ENCODE data around the gene CDH18. TPM values are rescaled to one million over a fixed set of nuclear protein-coding genes. Genes with fewer than 3 reads are reported as not detected.

CDH18 gene
- total and polyA plus RNA-seq, 2 of the 13 experiments (the other 11 are each of a cell fraction or from before 2014, with no cell fraction given): not detected

GRCh38 chr5:20023686-20024180, 35.7 kb upstream of the CDH18 start:
- no peaks in the 10 kb centered on the region for H3K27me3 ChIP-seq (ENCODE audit: control insufficient read depth in 1 of 2, insufficient read depth in 2 of 2, low read length in 2 of 2)
- DNase-seq (ENCODE audit: low spot score) (no peak), FAIRE-seq (no peak), ATAC-seq (no peak)
- WGBS (ENCODE audit: low lambda C conversion rate): 0% methylated on average over 1 of the region's 1 CpG
- CTCF ChIA-PET (ENCODE audit: low intra/inter-chr PET ratio, low total read pairs): no interaction called here
- no peak overlapping the region for H3K4me2 ChIP-seq (ENCODE audit: low read depth, low read length)
- no TSS peak for BruUV-seq (replicated peaks)
- no peaks in the 10 kb centered on the region for H3K4me1 ChIP-seq (ENCODE audit: insufficient read depth, low read length)
- intact Hi-C loops (cut with micrococcal nuclease; ENCODE audit: unreplicated experiment) (no loop called here), in situ Hi-C loops (cut with HindIII; ENCODE audit: extremely low pct_ligation_motif_present, low pct_unique_long_range_greater_than_20kb) (no loop called here)
- H2AFZ ChIP-seq (ENCODE audit: low read length): no peak overlapping the region
- H3K9ac ChIP-seq (ENCODE audit: insufficient read depth, low read depth, low read length): no peak overlapping the region
- no peak overlapping the region for H3K4me3 ChIP-seq (replicated peaks in 1 of 3; ENCODE audit: insufficient read depth in 1 of 3, low read depth in 2 of 3, low read length in 3 of 3)
- TF ChIP-seq ZNF101 (CRISPR knock-in tag; IDR thresholded peaks at IDR 0.05; ENCODE audit: borderline replicate concordance, low read depth): no peak
- peaks cover 33% of the 10 kb centered on the region for H3K9me3 ChIP-seq (ENCODE audit: low read length)
- H3K79me2 ChIP-seq (ENCODE audit: insufficient read depth, low read length): no peaks in the 10 kb centered on the region
- no peaks in the 10 kb centered on the region for H3K36me3 ChIP-seq (replicated peaks in 1 of 2; ENCODE audit: control insufficient read depth in 1 of 2, insufficient read depth in 2 of 2, low read length in 2 of 2)
- H3K27ac ChIP-seq (ENCODE audit: extremely low read length, insufficient read depth, low read length): no peak overlapping the region
- H4K20me1 ChIP-seq (ENCODE audit: insufficient read depth, low read length): no peaks in the 10 kb centered on the region
- POLR2A ChIA-PET: no interaction called here

- Histone ChIP-seq H3K36me3 (replicated peaks in 1 of 2; ENCODE audit: control insufficient read depth in 1 of 2, insufficient read depth in 2 of 2, low read length in 2 of 2) (no peaks in the 10 kb centered on the region), H3K27me3 (ENCODE audit: control insufficient read depth in 1 of 2, insufficient read depth in 2 of 2, low read length in 2 of 2) (no peaks in the 10 kb centered on the region), H3K27ac (ENCODE audit: extremely low read length, insufficient read depth, low read length) (no peak overlapping the region), H3K4me1 (ENCODE audit: insufficient read depth, low read length) (no peaks in the 10 kb centered on the region), H3K4me2 (ENCODE audit: low read depth, low read length) (no peak overlapping the region), H3K9ac (ENCODE audit: insufficient read depth, low read depth, low read length) (no peak overlapping the region), H2AFZ (ENCODE audit: low read length) (no peak overlapping the region), H3K79me2 (ENCODE audit: insufficient read depth, low read length) (no peaks in the 10 kb centered on the region), H4K20me1 (ENCODE audit: insufficient read depth, low read length) (no peaks in the 10 kb centered on the region), H3K9me3 (ENCODE audit: low read length) (peaks cover 47% of the 10 kb centered on the region), H3K4me3 (replicated peaks in 1 of 3; ENCODE audit: insufficient read depth in 1 of 3, low read depth in 2 of 3, low read length in 3 of 3) (no peak overlapping the region)
- intact Hi-C loops (cut with micrococcal nuclease; ENCODE audit: unreplicated experiment): no loop called here
- in situ Hi-C loops (cut with HindIII; ENCODE audit: extremely low pct_ligation_motif_present, low pct_unique_long_range_greater_than_20kb): no loop called here
- POLR2A ChIA-PET: no interaction called here
- CTCF ChIA-PET (ENCODE audit: low intra/inter-chr PET ratio, low total read pairs): no interaction called here
- no TSS peak for BruUV-seq (replicated peaks)
- DNase-seq (ENCODE audit: low spot score) (no peak), ATAC-seq (no peak), FAIRE-seq (no peak)
- WGBS (ENCODE audit: low lambda C conversion rate): 4% methylated on average over 2 of the region's 2 CpGs
- TF ChIP-seq ZSCAN25 (CRISPR knock-in tag; IDR thresholded peaks at IDR 0.05) (no peak), KLF13 (CRISPR knock-in tag; IDR thresholded peaks at IDR 0.05) (no peak), SIX4 (CRISPR knock-in tag; IDR thresholded peaks at IDR 0.05) (no peak), CTCF (CRISPR knock-in tag; IDR thresholded peaks at IDR 0.05) (no peak), E2F1 (CRISPR knock-in tag; IDR thresholded peaks at IDR 0.05) (no peak), AGO1 (IDR thresholded peaks at IDR 0.05; ENCODE audit: low read depth, low read length, poor library complexity, severe bottlenecking) (no peak), ZNF691 (CRISPR knock-in tag; IDR thresholded peaks at IDR 0.05; ENCODE audit: borderline replicate concordance, low read depth) (no peak), XRCC5 (optimal IDR thresholded peaks at IDR 0.05; ENCODE audit: low read length) (no peak), MAFK (conservative IDR thresholded peaks at IDR 0.05 in 1 of 2, IDR thresholded peaks at IDR 0.05 in 1 of 2; ENCODE audit: low read length in 2 of 2) (no peak), ZNF549 (CRISPR knock-in tag; IDR thresholded peaks at IDR 0.05) (no peak), HHEX (CRISPR knock-in tag; IDR thresholded peaks at IDR 0.05) (no peak), TRIM22 (IDR thresholded peaks at IDR 0.05) (no peak)
Observed at GRCh38 chr5:20020247-20020646, 32.2 kb upstream of the CDH18 start.
